ENCODE data around the gene PVALB.
A peak's percentile ranks its signal among the peaks of the same experiment; 100 is the strongest.

PVALB gene

DNA sequence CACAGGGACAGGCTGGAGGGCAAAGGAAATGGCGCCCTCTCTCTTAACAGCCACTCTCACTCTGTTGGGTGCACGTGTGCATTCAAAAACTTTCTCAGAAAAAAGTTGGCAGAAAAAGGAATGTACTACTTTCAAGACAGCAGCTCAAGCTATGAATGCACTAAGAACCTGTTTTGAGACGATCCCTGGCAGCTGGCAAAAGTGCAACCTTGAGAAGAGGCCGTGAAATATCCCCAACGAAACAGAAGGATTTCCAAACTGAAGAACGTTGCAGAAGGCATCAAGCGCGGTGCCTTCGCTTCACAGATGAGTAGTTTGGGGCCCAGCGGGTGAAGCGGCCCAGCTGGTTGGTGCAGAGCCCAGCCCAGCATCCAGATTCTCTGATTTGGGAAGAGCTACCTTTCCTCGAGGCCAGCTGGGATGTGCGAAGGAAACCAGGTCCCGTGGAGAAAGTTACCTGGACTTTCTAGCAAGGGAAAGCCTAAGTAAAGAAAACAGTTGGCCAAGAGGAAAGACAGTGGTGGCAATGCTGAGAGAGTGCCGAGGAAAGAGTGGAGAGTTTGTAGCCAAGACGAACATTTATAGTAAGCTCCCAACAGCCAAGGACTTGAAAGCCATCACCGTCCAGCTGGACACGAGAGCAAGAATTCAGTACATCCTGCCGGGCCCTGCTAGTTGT lies 57.2 kb downstream of the PVALB start:
- no peak overlapping the region for H2AFZ ChIP-seq (ENCODE audit: low read depth, low read length, severe bottlenecking)
- no peak overlapping the region for H3K4me2 ChIP-seq (ENCODE audit: low read depth, low read length, poor library complexity, severe bottlenecking)
- H3K9me2 ChIP-seq (replicated peaks; ENCODE audit: insufficient read depth, low read length), result no peaks in the 10 kb centered on the region
- H3K27ac ChIP-seq (ENCODE audit: low read depth, low read length), result no peak overlapping the region
- H3K27me3 ChIP-seq (ENCODE audit: low read length), result no peaks in the 10 kb centered on the region
- no peaks in the 10 kb centered on the region for H3K79me2 ChIP-seq (ENCODE audit: insufficient read depth, low read length)
- TF ChIP-seq, protein P1, sequence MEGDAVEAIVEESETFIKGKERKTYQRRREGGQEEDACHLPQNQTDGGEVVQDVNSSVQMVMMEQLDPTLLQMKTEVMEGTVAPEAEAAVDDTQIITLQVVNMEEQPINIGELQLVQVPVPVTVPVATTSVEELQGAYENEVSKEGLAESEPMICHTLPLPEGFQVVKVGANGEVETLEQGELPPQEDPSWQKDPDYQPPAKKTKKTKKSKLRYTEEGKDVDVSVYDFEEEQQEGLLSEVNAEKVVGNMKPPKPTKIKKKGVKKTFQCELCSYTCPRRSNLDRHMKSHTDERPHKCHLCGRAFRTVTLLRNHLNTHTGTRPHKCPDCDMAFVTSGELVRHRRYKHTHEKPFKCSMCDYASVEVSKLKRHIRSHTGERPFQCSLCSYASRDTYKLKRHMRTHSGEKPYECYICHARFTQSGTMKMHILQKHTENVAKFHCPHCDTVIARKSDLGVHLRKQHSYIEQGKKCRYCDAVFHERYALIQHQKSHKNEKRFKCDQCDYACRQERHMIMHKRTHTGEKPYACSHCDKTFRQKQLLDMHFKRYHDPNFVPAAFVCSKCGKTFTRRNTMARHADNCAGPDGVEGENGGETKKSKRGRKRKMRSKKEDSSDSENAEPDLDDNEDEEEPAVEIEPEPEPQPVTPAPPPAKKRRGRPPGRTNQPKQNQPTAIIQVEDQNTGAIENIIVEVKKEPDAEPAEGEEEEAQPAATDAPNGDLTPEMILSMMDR (IDR thresholded peaks at IDR 0.05; ENCODE audit: insufficient read depth, low read length, poor library complexity, severe bottlenecking), result no peak
- no peak for TF ChIP-seq EZH2phosphoT487 (conservative IDR thresholded peaks at IDR 0.05; ENCODE audit: low read length)
- H3K4me3 ChIP-seq (ENCODE audit: insufficient read depth, low read length, poor library complexity, severe bottlenecking), result no peak overlapping the region
- no peaks in the 10 kb centered on the region for H3K9me3 ChIP-seq (ENCODE audit: insufficient read depth, low read length)
- H3K9ac ChIP-seq (ENCODE audit: low read length), result no peak overlapping the region
- no peaks in the 10 kb centered on the region for H3K36me3 ChIP-seq (ENCODE audit: low read length)
- no peaks in the 10 kb centered on the region for H3F3A ChIP-seq (ENCODE audit: insufficient read depth)
- H4K20me1 ChIP-seq (ENCODE audit: low read depth, low read length), result no peaks in the 10 kb centered on the region

- Histone ChIP-seq H3K9me3 (ENCODE audit: insufficient read depth, low read length) (no peaks in the 10 kb centered on the region), H3K9me2 (replicated peaks; ENCODE audit: insufficient read depth, low read length) (no peaks in the 10 kb centered on the region), H3K36me3 (ENCODE audit: low read length) (no peaks in the 10 kb centered on the region), H3K27ac (ENCODE audit: low read depth, low read length) (no peak overlapping the region), H3K4me3 (ENCODE audit: insufficient read depth, low read length, poor library complexity, severe bottlenecking) (no peak overlapping the region), H3K4me2 (ENCODE audit: low read depth, low read length, poor library complexity, severe bottlenecking) (no peak overlapping the region), H3K79me2 (ENCODE audit: insufficient read depth, low read length) (no peaks in the 10 kb centered on the region), H2AFZ (ENCODE audit: low read depth, low read length, severe bottlenecking) (no peak overlapping the region), H3K9ac (ENCODE audit: low read length) (no peak overlapping the region), H3F3A (ENCODE audit: insufficient read depth) (no peaks in the 10 kb centered on the region), H4K20me1 (ENCODE audit: low read depth, low read length) (no peaks in the 10 kb centered on the region), H3K27me3 (ENCODE audit: low read length) (no peaks in the 10 kb centered on the region)
- no peak for TF ChIP-seq EZH2phosphoT487 (conservative IDR thresholded peaks at IDR 0.05; ENCODE audit: low read length)
- TF ChIP-seq, protein P1 (IDR thresholded peaks at IDR 0.05; ENCODE audit: insufficient read depth, low read length, poor library complexity, severe bottlenecking), result no peak
These were observed 58.0 kb downstream of the PVALB start for GRCh38 chr22:36758792-36759271.

GRCh38 chr22:36757668-36758211 lies 59.1 kb downstream of the PVALB start:
- TF ChIP-seq, protein P1 (IDR thresholded peaks at IDR 0.05; ENCODE audit: insufficient read depth, low read length, poor library complexity, severe bottlenecking), result peak; percentile 74
- TF ChIP-seq EZH2phosphoT487 (conservative IDR thresholded peaks at IDR 0.05; ENCODE audit: low read length), result no peak
- no peak overlapping the region for H2AFZ ChIP-seq (ENCODE audit: low read depth, low read length, severe bottlenecking)
- H3K4me3 ChIP-seq (ENCODE audit: insufficient read depth, low read length, poor library complexity, severe bottlenecking), result no peak overlapping the region
- no peak overlapping the region for H3K9ac ChIP-seq (ENCODE audit: low read length)
- H3K27me3 ChIP-seq (ENCODE audit: low read length), result no peaks in the 10 kb centered on the region
- H3K36me3 ChIP-seq (ENCODE audit: low read length), result no peaks in the 10 kb centered on the region
- no peaks in the 10 kb centered on the region for H3K9me3 ChIP-seq (ENCODE audit: insufficient read depth, low read length)
- H4K20me1 ChIP-seq (ENCODE audit: low read depth, low read length), result no peaks in the 10 kb centered on the region
- no peaks in the 10 kb centered on the region for H3K9me2 ChIP-seq (replicated peaks; ENCODE audit: insufficient read depth, low read length)
- H3K4me2 ChIP-seq (ENCODE audit: low read depth, low read length, poor library complexity, severe bottlenecking), result no peak overlapping the region
- H3K79me2 ChIP-seq (ENCODE audit: insufficient read depth, low read length), result no peaks in the 10 kb centered on the region
- no peaks in the 10 kb centered on the region for H3F3A ChIP-seq (ENCODE audit: insufficient read depth)
- no peak overlapping the region for H3K27ac ChIP-seq (ENCODE audit: low read depth, low read length)
